Activated effector memory CD4-positive, alpha-beta T cell treated with anti-CD3 and anti-CD28 coated beads, Interleukin-2, amount 50 U/mL, for 16 hours (primary cell): ENCODE measurements around the gene PLA2G6.
"Not testable (repeated sequence)": the region's sequence is repeated elsewhere in the genome, so short reads cannot be mapped to it uniquely, and the experiment has no call there.

Experiments used
- DNase-seq: peaks from one replicate; pipeline ENCODE4 v3.0.0-alpha.2; 2020

Gene PLA2G6

DNA sequence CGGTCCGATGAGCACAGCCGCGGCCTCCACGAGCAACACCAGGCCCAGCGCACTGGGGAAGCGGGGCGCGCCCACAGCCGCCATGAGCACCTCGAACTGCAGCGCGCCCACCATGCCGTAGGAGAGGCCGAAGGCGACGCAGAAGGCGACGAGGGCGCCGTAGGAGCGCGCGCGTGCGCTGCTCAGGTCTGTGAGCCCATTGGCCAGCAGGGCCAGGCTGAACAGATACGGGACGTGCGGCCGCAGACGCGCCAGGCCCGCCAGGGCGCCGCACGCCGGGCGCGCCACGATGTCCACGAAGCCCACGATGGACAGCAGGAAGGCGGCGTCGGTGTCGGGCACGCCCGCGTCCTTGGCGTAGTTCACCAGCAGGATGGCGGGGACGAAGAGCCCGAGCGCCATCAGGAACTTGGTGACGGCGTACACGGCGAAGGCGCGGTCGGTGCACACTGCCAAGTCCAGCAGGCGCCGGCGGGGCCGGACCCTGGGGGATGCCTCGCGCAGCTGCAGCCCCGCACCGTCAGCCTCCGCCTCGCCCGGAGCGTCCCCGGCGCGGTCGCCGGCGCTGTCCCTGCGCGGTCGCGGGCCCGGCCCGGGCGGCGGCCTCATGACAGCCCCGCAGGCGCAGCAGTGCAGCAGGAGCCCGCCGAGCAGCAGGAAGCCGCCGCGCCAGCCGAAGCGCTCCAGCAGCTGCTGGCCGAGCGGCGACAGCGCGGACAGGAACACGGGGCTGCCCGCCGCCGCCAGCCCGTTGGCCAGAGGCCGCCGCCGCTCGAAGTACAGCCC is 100.6 kb downstream of the PLA2G6 start:
- DNase-seq = no peak

DNA sequence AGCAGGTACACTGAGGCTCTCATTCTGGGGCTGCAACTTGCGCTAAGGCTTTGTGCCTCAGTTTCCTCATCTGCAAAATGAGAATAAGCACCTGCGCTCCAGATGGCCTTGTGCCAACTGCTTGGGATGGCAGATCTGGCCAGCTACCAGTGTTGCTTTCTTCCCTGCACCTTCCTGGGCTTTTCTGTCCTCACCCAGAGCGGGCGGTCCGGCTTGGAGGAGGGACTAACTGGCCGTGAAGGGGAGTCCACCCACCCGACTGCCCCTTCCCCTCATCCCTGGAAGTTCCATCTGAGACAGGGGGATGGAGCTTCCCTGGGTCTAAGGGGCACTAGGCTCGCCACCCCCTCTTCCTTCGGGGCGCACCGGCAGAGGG is 101.2 kb downstream of the PLA2G6 start:
- no peak for DNase-seq

DNA sequence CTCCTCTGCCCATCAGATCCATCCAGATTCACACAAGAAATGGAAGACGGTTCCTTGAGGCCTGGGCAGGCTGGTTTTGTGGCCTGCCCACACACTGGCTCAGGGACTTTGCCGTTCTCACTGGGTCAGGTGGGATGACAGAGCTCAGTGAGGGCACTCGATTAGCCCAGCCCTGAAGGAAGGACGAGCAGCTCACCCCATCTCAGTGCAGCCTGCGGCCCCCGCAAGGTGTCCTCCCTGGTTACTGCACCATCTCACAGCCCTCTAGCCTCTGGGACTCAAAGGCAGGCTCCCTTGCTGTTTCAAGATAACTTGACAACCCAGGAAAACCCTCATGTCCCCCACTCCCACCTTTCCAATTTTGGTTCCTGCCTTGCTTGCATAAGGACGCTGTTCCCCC is 101.8 kb downstream of the PLA2G6 start:
- DNase-seq = no peak

DNA sequence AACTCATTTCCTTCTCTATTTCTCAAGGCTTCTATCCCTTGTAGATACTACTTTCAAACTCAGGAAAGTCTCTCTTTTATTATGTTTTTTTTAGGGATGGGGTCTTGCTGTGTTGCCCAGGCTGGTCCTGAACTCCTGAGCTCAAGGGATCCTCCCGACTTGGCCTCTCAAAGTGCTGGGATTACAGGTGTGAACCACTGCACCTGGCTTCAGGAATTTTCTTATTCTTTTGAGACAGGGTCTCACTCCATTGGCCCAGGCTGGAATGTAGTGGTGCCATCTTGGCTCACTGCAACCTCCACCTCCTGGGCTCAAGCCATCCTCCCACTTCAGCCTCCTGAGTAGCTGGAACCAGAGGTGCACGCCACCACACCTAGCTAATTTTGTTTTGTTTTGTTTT is 102.4 kb downstream of the PLA2G6 start:
- DNase-seq = not testable (repeated sequence)

DNA sequence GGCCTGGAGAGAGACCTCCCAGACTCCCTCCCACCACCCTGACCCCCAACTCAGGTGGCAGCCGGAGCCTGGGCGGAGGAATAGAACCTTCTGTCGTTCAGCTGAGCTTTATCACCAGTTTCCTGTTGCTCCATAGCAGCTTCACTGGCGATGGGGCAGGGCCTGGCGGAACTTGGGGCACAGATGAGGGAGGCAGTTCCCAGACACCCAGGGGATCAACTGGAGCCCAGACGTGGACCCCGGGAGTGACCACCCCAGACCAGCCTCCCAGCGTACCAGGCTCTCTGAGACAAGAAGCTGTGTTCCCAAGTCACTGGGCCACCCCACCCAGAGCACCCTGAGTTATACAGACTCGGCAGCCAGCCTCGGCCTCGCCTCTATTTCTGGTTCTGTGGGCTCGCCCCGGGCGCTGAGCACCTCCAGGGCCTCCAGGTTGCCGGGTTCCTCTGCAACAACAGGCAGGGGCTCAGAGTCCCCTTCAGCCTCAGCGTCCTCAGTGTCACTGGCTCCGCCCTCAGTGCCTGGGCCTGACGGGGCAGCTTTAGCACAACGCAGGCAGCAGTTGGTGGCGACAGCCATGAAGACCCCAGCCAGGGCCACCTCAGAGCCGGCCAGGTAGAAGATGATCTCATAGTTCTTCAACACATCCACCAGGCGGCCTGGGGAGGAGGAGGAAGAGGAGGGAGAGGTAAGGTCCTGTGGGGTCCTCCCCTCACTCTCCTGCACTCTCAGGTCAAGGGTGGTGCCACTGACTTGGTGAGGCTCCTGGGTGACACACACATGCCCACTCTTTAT is 103.4 kb downstream of the PLA2G6 start:
- DNase-seq = no peak

DNA sequence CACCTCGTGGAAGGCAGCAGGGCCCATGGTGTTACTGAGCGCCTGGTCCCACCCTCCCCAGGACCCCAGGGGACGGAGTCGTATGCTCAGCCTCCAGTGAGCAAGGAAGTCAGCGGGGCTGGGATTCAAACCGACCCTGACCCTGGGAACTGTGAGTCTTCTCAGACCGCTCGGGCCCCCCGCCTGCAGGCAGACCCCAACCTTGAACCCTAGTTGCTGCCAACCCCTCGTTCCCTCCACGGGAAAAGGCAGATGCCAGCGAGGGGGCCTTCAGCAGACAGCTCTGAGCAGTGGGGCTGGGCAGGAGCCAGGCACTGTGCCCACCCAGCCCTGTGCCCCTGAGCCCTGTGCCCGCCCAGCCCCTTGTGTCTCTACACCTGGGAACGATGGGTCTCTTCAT is 104.0 kb downstream of the PLA2G6 start:
- DNase-seq = no peak

DNA sequence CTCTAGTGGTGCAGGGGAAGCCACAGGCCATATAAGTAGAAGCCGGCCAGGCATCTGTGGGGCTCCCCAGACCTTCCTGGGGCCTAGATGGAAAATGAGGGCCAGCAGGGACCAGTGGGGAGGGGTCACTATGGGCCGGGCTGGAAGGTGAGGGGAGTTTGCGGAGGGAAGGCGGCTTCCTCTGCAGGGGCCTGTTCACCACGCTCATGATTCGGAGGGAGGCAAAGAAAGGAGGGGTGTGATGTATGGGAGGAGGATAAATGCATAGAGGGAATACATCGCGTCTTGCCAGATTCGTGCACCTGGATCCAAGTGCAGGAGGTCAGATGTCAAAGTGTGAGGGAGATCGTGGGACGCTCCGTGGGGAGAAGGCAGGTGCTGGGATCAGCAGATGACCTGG is 104.5 kb downstream of the PLA2G6 start:
- DNase-seq = no peak

DNA sequence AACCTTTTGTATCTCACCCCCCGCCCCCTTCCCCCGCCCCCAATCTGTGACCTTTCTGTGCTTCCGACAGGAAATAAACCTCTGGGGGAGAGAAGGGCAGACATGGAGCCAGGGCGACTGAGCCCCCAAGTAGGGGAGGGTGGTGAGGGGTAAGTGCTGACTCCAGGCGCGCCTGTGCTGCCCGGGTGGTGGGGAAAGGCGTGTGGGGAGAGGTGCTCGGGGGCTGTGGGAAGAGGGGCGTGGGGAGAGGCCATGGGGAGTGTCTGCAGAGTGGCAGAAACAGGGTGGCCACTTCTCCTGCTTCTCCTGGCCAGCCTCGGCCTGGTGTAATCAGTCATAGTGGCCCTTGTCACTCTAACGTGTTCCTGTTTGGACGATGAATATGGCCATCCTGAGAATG is 105.7 kb downstream of the PLA2G6 start:
- DNase-seq = no peak

DNA sequence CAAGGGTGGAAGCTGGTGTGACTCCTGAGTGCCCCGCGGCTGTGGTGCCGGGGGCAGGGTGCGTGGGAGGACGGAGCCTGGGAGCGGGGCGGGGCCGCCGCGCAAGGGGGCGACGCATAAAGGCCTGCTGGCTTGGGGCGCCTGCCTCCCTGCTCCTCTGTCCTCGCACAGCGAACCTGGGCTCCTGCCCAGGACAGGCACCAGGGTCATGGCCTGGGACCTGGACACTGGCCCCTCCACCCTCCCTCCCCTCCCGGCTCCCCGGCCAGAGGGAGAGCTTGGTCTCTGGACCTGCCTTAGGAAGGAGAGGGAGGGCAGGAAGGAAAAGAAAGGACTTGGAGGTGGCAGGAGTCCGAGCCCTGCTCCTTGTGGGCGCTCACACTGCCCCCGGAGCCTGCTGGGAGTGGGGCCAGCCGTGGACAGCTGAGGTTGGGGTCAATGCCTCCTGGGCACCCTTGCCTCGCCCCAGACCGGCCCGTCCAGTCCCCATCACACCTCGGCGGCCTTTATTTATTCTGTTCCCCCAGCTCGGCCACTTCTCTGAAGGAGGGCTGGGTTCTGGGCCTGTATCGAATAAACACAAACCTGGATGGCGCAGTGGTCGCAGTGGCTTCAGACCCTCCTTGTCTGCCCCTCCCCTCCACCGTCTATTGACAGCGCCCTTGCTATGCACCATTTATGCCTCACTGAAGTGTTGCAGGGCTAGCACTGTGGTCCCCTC is 106.4 kb downstream of the PLA2G6 start:
- DNase-seq = no peak

DNA sequence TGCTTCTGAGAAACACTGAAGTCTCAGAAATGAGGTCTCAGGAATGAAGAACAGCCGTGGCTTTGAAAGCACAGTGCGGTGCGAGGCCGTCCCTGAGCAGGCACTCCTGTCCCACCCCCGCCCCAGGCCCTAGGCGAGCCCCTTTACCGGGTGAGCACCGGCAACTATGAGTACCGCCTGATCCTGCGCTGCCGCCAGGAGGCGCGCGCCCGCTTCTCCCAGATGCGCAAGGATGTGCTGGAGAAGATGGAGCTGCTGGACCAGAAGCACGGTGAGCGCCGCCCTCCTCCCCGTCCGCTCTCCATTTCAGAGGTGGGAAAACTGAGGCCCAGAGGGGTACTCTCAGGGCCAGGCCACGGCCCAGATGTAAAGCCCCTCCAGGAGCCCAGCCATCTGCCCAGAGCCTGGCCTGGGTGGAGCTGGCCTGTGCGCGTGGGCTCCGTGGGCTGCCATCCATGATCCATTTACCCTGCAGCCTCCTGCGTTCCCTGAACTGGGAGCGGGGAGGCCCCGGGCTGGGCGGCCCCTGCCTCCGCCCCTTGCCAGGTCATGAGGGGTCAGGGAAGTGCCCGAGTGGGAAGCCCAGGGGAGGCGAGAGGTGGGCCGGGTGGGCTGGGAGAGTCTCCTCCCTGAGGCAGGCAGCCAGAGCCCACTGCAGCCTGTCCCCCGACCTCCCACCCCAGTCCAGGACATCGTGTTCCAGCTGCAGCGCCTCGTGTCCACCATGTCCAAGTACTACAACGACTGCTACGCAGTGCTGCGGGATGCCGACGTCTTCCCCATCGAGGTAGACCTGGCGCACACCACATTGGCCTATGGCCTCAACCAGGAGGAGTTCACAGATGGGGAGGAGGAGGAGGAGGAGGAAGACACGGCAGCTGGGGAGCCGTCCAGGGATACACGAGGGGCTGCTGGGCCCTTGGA is 107.2 kb downstream of the PLA2G6 start:
- DNase-seq = no peak

DNA sequence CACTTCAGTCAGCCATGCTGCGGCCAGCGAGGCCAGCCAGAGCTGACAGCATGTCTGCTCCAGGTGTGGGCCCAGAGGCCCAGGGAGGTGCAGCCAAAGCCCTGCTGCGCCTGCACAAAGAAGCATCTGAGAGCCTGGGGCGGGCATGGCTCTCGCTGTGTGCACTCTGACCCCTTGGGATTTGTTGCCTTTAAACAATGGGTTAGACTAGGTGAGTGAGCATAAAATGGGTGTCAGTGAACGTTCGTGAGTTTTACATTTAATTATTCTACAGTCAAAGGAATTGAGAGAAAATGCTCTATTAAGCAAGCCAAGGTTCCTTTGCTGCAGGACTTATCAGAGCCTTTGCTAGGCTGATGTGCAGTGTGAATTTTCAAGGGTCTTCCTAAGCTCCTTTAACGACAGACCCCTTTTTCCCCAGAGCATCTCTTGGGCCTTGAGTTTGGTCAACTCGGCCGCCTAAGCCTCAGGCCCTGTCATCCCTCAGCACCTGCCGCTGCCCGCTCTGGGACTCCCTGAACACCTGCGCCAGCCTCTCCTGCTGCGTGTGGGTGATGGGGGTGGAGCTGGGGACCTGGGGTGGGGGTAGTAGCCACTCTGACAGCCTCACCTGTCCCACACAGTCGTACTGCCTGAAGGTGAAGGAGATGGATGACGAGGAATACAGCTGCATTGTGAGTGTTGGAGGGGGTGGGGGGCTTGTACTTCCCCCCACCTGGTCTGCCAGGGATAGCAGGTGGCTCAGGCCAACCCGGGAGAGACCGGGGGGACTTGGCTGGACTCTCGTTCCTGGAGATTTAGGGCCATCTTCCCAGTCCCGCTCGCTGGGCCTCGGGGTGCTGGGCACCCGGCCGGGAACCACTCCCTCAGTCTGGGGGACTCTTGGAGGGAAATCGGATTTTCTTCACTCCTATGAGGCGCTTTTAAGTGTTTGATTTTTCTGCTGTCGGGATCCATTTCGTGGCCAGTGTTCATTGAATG is 108.2 kb downstream of the PLA2G6 start:
- DNase-seq = no peak

DNA sequence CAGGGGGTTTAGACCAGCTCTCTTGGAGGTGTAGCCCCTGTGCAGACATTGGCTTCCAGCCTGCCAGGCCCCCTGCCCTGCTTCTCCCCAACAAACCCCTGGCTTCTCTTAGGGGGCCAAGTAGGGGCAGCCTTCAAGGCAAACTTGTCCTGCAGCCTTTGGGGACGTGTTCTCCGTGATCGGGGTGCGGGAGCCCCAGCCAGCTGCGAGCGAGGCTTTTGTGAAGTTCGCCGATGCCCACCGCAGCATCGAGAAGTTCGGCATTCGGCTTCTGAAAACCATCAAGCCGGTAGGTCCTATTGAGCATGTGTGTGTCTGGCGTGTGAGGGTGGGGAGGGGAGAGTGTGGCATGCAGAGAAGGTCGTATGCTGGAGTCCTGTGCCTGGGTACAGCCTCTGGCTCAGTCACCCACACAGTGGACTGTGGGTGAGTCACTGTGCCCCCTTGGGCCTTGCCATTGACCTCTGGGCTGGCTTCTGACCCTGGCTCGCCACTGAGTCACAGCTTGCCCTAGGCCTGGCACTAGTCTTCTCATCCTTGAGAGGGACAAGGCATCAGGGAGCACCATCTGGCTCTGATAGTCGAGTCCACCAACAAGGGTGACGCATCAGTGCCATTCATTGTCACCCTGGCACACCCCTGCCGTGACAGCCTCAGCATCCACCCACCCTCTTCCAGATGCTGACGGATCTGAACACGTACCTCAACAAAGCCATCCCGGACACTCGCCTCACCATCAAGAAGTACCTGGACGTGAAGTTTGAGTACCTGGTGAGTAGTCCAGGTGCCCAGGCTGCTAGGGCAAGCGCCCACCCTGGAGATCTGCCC is 109.1 kb downstream of the PLA2G6 start:
- no peak for DNase-seq

DNA sequence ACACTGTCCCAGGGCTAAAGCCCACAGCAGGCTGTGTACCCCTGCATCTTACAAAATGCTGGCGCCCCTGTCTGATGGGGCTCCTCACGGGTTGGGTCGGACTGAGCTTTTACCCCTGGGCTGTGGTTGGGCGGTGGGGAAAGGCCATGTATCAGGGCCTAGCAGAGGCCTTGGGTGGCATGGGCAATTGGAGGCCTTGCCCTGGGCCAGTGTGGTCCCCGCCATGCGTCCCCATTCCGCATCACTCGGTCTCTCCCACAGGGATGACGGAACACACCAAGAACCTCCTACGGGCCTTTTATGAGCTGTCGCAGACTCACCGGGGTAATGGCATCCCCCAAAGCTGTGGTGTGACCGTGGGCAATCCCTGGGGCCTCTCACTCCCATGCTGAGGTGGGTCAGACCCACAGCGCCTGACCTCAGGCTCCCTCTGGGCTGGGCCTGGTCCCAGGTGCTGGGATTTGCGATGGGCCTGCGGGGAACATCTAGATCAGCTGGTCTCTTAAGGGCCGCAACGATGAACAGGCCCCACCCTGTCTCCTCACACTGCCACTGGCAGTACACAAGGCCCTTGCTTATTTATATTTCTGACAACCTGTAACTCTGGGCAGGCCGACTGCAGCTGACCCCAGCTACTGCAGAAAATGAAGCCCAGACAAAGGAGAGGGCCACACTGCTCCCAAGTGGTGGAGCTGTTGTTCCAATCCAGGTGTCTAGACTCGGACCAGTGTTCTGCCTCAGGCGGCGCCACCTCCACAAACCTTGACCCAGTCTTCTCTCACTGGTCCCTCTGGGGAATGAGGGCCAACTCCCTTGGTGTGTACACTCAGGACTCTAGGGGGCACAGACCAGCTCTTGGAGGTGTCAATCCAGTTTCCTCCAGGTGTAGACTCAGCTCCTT is 110.0 kb downstream of the PLA2G6 start:
- no peak for DNase-seq

DNA sequence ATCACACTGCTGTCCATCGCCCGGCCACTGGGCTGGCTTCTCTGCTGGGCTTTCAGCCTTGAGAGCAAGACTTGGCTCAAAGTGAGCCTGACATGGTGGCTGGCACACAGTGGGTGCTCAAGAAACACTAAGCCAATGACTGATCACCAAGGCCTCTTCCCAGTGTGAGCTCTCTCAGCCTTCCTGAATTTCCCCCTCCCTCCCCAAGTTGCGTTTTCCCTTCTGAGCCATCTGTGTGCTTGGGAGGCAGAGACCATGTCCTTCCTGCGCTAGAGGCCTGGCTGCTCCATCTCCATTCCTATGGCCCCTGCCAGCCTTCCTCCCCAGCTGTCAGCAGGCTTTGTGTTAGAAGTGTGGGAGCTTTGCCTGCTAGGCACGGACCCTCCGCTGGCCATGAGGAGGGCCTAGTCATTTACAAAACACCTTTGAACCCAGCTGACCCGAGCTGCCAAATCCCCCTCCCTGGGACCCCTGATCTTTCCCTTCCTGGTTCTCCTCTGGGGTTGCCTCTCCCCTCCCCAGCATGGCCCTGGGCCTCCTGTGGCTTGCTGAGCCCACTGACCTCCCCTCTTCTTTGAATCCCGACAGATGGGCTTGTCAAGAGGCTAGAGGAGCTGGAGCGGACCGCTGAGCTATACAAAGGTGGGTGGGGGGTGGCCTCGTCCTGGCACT is 111.2 kb downstream of the PLA2G6 start:
- no peak for DNase-seq

DNA sequence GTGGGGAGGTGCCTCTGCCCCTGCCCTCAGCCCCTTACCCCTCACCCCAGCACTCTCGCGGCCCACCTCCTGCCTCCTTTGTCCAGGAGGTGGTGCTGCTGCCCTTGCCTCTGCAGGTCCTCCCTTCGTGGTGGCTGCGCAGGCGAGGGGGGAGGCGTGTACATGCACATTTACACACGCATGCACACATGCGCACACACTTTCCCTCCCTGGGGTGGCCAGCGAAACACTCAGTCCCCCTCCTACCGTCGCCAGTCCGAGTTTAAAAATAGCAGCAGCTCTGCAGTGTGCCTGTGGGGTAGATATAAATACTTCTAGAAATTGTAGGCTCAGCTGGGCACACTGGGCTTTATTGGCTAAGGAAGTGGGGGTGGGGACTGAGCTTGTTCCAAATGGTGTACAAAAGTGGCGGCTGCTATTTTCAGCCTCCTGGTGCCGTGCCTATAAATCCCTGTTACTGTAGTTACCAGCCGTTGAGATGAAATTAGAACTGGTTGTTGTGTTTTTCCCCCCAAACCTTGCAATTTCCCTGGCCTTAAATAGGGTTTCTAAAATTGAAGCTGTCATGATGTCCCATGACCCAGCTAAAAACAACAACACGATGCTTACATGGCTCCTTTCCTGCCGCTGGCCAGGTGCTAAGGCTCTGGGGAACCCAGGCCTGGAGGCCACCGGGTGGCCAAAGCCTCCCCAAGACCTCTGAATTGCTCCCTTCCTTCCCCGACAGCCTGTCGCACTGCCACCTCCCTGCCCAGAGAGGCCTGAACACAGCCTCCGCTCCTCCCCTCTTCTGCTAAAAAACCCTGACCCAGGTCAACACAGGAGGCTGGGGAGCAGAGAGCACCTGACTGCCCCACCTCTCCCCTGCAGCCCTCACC is 112.0 kb downstream of the PLA2G6 start:
- DNase-seq = no peak

DNA sequence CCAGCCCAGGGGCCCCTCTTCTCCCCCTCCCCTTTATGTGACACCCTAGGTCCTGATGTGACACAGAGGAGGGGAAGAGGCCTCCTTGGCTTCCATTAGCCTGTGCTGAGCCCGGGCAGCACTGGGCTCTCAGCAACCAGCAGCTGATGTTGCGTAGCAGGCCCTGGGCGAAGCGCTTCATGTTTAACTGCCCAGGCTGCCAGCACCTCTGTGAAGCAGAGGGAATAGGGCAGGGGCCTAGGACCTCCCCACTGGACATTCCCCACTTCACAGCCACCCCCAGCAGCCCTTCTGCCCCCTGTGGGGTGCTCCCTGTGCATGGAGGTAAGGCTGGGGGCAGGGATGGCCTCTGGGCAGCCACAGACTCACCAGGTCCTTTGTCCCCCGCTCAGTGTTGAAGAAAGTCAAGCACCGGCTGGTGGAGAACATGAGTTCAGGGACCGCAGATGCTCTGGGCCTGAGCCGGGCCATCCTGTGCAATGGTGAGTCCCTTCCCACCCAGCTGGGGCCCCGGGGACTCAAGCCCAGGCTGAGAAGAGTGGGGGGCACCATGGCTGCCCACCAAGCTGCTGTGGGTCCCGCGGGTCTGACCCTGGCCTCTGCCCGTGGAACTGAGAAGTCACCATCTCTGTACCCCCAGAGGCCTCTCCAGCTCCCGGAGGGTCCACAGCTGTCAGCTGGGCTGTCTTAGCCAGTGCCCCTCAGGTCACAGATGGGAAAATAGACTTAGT is 112.8 kb downstream of the PLA2G6 start:
- no peak for DNase-seq

DNA sequence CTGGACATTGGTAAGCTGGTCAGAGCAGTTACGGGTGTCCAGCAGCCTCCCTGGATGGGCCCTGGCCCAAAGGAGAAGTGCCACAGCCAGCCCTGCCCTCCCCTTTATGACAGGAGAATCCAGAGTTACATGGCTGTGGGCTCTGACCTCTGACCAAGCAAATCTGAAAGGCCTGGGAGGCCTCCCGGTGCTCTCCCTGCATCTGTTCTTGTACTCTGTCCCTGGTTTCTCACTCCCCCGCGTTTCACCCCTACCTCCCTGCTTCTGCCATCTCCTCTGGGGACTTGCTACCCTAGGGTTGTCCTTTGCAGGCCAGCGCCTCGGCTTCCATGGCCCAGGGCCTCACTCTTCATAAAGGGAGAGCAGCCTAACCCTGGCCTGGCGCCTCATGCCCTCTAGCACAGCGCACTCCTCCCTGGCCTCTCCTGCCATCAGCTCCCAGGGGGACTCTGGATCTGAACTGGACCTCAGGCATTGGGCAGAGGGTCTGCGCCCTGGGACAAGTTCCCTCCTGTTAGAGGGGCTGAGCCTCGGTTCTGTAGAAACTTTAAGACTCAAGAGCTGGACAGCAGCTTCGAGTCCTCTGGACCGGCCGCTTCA is 113.8 kb downstream of the PLA2G6 start:
- DNase-seq = no peak
